Measurements from ENCODE around the gene SLCO2B1.

The SLCO2B1 gene

GRCh38 chr11:75195167-75195962 lies 44.5 kb downstream of the SLCO2B1 start:
- no peak for DNase-seq

DNA sequence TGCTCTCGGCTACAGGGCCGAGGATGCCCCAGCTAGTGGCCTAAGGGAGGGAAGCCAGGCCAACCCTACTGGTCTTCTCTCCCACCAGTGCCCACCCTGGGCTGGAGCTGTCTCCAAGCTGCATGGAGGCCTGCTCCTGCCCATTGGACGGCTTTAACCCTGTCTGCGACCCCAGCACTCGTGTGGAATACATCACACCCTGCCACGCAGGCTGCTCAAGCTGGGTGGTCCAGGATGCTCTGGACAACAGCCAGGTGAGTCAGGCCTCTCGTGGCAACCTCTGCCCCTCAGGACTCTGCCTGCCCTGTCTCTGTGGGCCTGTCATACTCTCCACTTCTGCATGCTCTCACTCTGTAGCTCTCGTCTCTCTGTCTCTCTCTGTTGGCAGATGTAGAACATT lies 45.5 kb downstream of the SLCO2B1 start:
- DNase-seq = no peak

GRCh38 chr11:75197512-75198277 lies 46.8 kb downstream of the SLCO2B1 start:
- DNase-seq = no peak

DNA sequence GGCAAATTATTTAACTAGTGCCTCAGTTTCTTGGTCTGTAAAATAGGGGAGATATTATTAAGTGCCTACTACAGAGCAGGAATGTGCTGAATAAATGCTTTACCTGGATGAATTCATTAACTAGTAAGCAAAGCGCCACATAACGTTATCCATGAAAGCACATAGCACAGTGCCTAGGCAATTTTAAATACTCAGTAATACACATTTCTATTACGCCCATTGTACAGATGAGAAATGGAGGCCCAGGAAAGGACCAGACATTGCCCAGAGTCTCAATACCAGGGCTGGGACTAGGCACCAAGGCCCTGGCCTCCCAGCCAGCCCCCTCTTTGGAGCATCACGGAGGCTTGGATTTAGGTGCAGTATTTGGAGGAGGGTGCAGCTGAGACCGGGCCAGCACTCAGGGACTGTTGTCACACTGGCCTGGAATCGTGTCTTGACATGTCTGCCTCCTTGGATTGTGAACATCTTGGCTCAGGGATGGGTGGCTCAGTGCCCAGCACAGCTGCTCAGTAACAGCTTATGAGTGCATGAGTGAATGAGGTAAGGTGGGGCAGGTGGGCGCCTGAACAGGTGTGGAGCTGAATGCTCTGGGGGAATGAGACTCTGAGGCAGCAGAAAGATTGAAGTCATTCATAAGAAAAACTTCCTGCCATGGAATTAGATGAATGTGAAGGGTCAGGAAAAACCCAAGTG lies 47.5 kb downstream of the SLCO2B1 start:
- DNase-seq = no peak

GRCh38 chr11:75199412-75199955 lies 48.6 kb downstream of the SLCO2B1 start:
- no peak for DNase-seq

DNA sequence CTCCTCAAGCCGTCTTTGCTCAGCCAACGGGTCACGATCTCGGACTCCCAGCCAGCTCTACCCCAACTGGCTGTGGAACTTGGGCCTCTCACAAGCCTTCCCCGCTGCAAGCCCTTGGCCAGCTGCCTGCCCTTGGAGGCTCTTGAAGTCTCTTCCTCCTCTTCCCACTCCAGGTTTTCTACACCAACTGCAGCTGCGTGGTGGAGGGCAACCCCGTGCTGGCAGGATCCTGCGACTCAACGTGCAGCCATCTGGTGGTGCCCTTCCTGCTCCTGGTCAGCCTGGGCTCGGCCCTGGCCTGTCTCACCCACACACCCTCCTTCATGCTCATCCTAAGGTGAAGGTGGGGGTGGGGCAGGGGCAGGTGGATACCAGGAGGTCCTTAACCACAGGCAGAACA lies 49.1 kb downstream of the SLCO2B1 start:
- DNase-seq = no peak

DNA sequence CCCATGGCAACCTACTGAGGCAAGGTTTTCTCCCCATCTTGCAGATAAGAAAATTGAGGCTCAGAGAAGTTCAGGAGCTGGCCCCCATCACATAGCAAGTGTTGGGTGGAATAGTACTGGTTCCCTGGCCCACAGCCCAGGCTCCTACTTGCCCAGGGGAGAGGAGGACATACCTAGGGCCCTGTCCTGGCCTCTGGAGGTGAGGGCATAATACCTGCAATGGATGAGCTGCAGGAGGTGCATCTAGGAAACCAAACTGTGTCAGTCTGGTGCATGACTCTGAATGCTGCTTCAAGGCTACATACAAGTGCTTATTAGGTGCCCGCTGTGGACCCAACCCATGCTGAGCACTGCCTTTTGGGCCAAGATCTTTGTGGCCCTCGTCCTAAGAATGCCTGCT lies 49.6 kb downstream of the SLCO2B1 start:
- DNase-seq = no peak

- no peak for DNase-seq
These were observed 50.9 kb downstream of the SLCO2B1 start for GRCh38 chr11:75201771-75202170.

GRCh38 chr11:75202195-75202594 lies 51.3 kb downstream of the SLCO2B1 start:
- DNase-seq = no peak

DNA sequence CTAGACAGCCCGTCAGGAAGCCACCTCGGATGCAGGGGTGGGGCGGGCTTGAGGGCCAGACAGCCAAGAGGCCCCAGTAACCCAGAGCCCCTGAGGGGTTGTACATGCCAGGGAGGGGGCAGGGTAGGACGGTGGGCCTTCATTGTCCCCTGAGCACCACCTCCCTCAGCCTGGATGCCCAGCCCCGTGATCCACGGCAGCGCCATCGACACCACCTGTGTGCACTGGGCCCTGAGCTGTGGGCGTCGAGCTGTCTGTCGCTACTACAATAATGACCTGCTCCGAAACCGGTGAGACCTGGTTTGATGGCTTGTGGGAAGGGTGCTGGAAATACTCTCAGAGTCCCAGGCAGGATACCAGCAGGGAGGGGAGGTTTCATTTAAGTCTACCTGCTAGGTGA lies 52.2 kb downstream of the SLCO2B1 start:
- DNase-seq = no peak

DNA sequence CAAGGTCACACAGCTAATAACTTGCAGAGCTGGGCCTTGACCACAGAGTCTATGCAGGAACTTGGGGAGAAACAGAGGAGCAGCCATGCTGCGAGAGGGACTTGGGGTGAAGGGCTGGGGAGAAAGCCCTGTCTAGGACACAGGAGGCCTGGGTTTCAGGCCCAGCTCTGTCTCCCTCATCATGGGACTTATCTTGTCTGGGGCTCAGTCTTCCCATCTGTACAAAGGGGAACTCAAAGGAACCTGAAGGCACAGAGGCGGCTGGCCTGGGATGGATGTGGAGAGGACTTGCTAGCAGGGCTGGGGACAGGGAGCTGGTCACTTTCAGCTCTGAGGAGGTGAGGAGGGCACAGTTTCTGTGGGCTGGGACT lies 52.7 kb downstream of the SLCO2B1 start:
- no peak for DNase-seq

DNA sequence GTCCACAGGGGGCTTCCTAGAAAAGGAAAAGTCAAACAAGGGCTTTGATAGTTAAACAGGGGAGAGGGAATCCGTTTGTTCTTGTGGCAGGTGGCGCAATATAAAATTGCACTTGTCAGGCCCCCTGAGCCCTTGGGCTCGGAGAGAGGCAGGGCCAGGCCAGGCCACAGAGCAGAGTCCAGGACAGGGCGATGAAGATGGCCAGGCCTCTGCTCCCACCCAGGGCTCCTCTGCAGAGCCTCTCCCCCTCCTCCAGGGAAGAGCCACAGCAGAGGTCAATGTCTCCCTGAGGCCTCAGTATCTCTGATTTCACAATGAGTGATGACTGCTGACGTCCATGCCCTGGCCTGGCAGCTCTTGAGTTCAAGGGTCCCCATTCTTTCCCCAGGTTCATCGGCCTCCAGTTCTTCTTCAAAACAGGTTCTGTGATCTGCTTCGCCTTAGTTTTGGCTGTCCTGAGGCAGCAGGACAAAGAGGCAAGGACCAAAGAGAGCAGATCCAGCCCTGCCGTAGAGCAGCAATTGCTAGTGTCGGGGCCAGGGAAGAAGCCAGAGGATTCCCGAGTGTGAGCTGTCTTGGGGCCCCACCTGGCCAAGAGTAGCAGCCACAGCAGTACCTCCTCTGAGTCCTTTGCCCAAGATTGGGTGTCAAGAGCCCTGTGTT lies 53.2 kb downstream of the SLCO2B1 start:
- no peak for DNase-seq

DNA sequence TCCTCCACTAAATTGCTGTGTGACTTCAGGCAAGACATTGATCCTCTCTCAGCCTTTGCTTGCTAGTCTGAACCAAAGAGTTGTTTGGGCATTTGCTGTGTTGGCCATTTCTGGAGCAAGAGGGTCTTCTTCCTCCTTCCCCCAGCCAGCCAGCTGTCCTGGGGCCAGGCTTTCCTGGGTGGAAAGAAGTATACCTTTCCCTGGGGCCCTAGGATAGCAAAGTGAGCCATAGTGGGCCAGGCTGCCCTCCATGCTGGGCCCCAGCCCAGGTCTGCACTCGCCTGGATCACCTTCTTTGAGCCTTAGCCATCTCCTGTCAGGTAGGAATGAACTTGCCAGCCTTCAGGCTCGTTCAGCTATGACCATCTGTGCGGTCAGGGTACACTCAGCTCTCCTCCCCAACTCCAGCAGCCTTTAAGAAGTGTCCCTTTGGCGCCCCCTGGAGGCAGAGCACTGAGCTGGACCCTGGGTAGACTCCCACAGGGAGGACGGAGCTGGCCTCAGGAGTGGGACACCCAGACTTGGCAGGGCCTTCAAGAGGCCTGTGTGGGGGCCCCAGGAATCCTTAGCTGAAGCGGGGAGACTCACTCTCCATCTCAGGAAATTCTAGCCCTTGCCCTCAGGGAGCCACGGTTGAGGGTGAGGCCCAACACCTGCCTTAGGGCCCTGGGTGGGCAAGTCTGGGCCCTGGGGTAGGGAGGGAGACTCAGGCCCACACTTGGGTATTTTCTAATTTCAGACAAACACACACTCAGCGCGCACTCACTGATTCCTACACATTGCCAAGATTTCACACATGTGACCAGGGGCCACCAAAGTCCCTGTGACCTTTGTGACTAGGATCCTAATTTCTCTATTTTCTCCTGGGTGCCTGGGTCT lies 54.0 kb downstream of the SLCO2B1 start:
- peak; percentile 45 for DNase-seq

GRCh38 chr11:75205564-75206020 lies 54.7 kb downstream of the SLCO2B1 start:
- no peak for DNase-seq

DNA sequence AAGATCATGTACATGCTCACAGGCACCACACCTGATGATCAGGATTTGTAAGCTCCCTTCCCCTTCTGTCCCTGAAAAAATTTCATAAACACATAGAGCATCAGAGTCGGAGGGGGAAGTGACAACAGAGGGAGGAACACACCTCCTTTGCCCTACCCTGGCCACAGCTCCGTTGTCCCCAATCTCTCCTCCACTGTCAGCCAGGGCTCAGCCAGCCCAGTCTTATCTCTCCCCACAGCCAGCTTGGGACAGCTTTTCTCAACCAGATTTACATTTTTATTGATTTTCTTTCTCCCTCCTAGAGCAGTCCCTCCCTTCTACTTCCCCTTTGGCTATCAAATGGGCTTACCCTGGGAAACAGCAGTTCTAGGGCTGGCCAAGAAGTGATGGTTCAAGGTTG lies 57.5 kb downstream of the SLCO2B1 start:
- no peak for DNase-seq

GRCh38 chr11:75212411-75212810 lies 61.5 kb downstream of the SLCO2B1 start:
- no peak for DNase-seq

- DNase-seq = peak; percentile 42
These were observed 63.5 kb downstream of the SLCO2B1 start for GRCh38 chr11:75214411-75214821.

DNA sequence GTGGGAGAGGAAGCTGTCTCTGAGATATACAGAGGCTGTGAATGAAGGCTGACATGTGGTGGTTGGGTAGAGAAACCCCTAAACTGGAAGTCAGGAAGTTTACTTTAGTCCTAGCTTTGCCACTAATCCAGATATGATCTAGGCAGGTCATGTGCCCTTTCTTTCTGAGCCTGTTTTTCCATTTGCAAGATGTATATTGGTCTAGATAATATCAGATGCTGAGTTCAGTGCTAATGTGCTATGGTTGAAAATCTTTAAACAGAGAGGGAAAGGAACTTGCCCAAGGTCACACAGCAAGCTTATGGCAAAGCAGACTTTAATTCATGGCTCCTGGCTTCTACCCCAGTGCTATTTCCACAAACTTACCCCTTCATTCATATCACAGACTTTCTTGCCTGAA lies 63.9 kb downstream of the SLCO2B1 start:
- DNase-seq = no peak

DNA sequence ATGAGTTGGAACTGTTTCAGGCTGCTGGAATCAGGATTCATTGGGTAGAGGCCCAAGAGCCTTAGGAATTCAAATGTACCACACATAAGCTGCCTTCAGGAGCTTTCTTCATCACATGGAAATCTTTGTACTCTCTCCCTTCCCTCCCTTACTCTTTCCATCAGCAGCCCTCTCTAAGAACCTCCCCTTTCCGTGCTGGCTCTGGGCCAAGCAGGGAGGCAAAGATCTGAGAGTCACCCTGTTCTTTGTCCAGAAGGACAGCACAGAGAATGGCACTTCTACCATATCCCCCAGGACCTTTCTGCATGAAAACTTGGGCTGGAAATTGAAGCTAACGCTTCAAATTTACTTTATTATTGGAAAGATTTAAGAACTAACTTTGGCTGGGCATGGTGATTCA lies 69.0 kb downstream of the SLCO2B1 start:
- DNase-seq = no peak

- no peak for DNase-seq
These were observed 73.2 kb downstream of the SLCO2B1 start for GRCh38 chr11:75223954-75224643.

DNA sequence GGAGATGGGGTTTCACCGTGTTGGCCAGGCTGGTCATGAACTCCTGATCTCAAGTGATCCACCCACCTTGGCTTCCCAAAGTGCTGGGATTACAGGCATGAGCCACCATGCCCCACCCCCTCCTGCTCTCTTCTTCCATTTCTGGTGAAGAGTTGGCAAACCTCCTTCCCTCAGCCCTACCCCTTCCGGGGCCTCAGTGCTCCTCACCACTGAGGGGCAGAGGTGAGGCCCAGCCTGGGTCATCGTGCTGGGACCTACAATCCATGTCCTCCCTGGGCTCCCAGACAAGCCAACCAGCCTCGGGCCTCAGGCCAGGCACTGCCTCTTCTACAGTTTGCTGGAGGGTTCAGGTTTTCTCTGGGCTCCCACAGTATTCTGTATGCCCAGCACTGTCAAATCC lies 74.9 kb downstream of the SLCO2B1 start:
- DNase-seq = no peak
